Loucy (cell line): ENCODE measurements around the gene FKBP1A.

Experiments
- H2AFZ ChIP-seq: fragments of 200-600 bp; sonication (generic); 2 replicates; pipeline ENCODE4 v1.6.0; 2016; ENCODE audit warnings: antibody characterized with exemption, mild to moderate bottlenecking, low read length, moderate library complexity
- H3F3A ChIP-seq: fragments of 200-600 bp; 2 replicates; pipeline ENCODE4 v1.6.0; 2016; ENCODE audit warnings: antibody characterized with exemption, low read depth, mild to moderate bottlenecking
- H3K27me3 ChIP-seq: fragments of 200-600 bp; sonication (generic); 2 replicates; pipeline ENCODE4 v1.6.1; 2014; ENCODE audit warnings: low read length, mild to moderate bottlenecking; ENCODE audit not compliant: insufficient read depth, poor library complexity, severe bottlenecking
- H3K36me3 ChIP-seq: fragments of 200-600 bp; sonication (generic); 2 replicates; pipeline ENCODE4 v1.6.1; 2016; ENCODE audit warnings: low read length; ENCODE audit not compliant: insufficient read depth
- H3K4me1 ChIP-seq: fragments of 200-600 bp; sonication (generic); 2 replicates; pipeline ENCODE4 v1.5.1; 2014; ENCODE audit warnings: low read length, mild to moderate bottlenecking; ENCODE audit not compliant: insufficient read depth, poor library complexity, severe bottlenecking
- H3K4me2 ChIP-seq: fragments of 200-600 bp; sonication (generic); 2 replicates; pipeline ENCODE4 v1.6.0; 2014; ENCODE audit warnings: antibody characterized with exemption, low read length, low read depth, mild to moderate bottlenecking; ENCODE audit not compliant: poor library complexity, severe bottlenecking
- H3K4me3 ChIP-seq: fragments of 200-600 bp; sonication (generic); 2 replicates; pipeline ENCODE4 v1.5.1; 2014; ENCODE audit warnings: low read length, mild to moderate bottlenecking, mixed read lengths; ENCODE audit not compliant: poor library complexity, severe bottlenecking
- H3K79me2 ChIP-seq: fragments of 200-600 bp; sonication (generic); 2 replicates; pipeline ENCODE4 v1.6.1; 2014; ENCODE audit warnings: low read length; ENCODE audit not compliant: insufficient read depth
- H3K9ac ChIP-seq: fragments of 200-600 bp; sonication (generic); 2 replicates; pipeline ENCODE4 v1.6.0; 2014; ENCODE audit warnings: mild to moderate bottlenecking, low read depth, low read length, moderate library complexity; ENCODE audit not compliant: poor library complexity, severe bottlenecking
- H3K9me2 ChIP-seq: fragments of 200-600 bp; sonication (generic); replicated peaks from 2 replicates; pipeline ENCODE4 v1.6.1; 2016; ENCODE audit warnings: low read depth, low read length, mixed read lengths
- H3K9me3 ChIP-seq: fragments of 200-600 bp; sonication (generic); 2 replicates; pipeline ENCODE4 v1.6.1; 2014; ENCODE audit warnings: mild to moderate bottlenecking, antibody characterized with exemption, low read length, low read depth; ENCODE audit not compliant: insufficient read depth
- H4K20me1 ChIP-seq: fragments of 200-600 bp; sonication (generic); 2 replicates; pipeline ENCODE4 v1.6.0; 2014; ENCODE audit warnings: antibody characterized with exemption, low read length, mild to moderate bottlenecking; ENCODE audit not compliant: insufficient read depth, poor library complexity, severe bottlenecking
- EZH2phosphoT487 ChIP-seq: fragments of 200-600 bp; IDR thresholded peaks from 2 replicates; pipeline ENCODE4 v1.6.1; 2018; ENCODE audit warnings: antibody characterized with exemption, mild to moderate bottlenecking, moderate library complexity, borderline replicate concordance
- TF ChIP-seq, protein P1 (sequence below): fragments of 200-600 bp; sonication (generic); conservative IDR thresholded peaks from 2 replicates; pipeline ENCODE4 v1.5.1; 2014; ENCODE audit warnings: mild to moderate bottlenecking, antibody characterized with exemption, low read length

The FKBP1A gene

DNA sequence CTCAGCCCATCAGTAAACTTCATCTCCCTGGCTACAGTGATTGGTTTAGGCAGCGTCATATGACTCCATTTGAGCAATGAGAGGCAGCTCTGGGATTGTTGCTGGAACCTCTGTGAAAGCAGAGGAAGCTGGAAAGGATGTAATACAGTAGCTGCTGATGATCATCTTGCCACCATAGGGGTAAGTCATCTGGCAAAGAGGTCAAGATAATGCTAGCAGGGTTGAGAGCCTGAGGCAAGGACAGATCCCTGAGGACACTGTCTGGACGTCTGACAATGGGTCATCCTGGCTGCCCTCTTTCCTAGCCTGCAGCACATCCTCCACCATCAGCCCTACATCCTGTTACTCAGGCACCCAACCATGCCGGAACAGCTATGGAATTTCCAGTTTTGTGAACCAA lies 25.5 kb upstream of the FKBP1A start:
- H3F3A ChIP-seq, result no peaks in the 10 kb centered on the region

DNA sequence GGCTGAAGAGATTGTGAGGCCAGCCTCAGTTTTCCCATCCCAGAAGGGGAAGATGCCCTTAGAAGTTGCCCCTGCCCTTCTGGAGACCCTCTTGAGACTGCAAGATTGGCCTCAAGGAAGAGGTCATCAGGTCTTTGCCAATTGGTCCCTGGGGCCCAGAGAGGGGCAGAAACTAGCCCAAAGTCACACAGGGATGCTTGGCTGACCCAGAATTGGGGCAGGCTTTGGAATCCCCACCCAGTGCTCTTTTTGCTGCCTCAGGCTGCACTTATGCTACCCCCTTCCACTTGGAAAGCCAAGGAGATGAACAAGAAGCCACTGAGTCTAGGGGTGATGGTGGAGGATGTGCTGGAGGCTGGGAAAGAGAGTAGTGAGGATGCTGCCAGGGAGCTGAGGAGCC lies 24.9 kb upstream of the FKBP1A start:
- TF ChIP-seq, protein P1, sequence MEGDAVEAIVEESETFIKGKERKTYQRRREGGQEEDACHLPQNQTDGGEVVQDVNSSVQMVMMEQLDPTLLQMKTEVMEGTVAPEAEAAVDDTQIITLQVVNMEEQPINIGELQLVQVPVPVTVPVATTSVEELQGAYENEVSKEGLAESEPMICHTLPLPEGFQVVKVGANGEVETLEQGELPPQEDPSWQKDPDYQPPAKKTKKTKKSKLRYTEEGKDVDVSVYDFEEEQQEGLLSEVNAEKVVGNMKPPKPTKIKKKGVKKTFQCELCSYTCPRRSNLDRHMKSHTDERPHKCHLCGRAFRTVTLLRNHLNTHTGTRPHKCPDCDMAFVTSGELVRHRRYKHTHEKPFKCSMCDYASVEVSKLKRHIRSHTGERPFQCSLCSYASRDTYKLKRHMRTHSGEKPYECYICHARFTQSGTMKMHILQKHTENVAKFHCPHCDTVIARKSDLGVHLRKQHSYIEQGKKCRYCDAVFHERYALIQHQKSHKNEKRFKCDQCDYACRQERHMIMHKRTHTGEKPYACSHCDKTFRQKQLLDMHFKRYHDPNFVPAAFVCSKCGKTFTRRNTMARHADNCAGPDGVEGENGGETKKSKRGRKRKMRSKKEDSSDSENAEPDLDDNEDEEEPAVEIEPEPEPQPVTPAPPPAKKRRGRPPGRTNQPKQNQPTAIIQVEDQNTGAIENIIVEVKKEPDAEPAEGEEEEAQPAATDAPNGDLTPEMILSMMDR, result no peak
- no peak for TF ChIP-seq EZH2phosphoT487

More for the DNA sequence above, 25.5 kb upstream of the FKBP1A start:
- H2AFZ ChIP-seq, result no peak overlapping the region
- H3K27me3 ChIP-seq, result no peaks in the 10 kb centered on the region
- no peaks in the 10 kb centered on the region for H3K79me2 ChIP-seq
- H3K4me2 ChIP-seq, result no peak overlapping the region
- H3K36me3 ChIP-seq, result no peaks in the 10 kb centered on the region
- no peaks in the 10 kb centered on the region for H3K4me1 ChIP-seq
- no peak overlapping the region for H3K4me3 ChIP-seq
- H3K9me2 ChIP-seq, result no peaks in the 10 kb centered on the region
- TF ChIP-seq, protein P1, result no peak
- TF ChIP-seq EZH2phosphoT487, result no peak
- H3K9ac ChIP-seq, result no peak overlapping the region
- no peaks in the 10 kb centered on the region for H3K9me3 ChIP-seq
- no peaks in the 10 kb centered on the region for H4K20me1 ChIP-seq

DNA sequence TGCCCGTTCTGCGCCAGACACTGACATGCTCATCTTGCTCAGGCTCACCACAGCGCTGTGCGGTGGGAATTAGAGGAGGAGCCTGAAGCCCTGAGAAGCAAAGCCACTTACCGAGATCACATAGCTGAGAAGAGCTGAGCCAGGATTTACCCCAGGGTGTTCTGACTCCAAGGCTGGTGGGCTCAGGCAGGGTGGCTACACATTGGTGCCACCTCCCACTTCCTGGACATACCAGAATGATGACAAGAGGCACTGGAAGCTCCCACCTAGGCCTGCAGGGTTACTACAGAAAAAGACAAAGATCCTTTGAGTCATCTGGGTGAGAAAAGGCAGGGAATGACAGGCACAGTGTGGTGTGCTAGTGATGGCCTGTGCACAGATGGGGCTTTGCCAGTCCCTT lies 24.4 kb upstream of the FKBP1A start:
- H3K4me3 ChIP-seq, result no peak overlapping the region
- TF ChIP-seq, protein P1, result no peak
- no peak for TF ChIP-seq EZH2phosphoT487
- no peaks in the 10 kb centered on the region for H4K20me1 ChIP-seq
- H3K4me2 ChIP-seq, result no peak overlapping the region
- peaks cover under 1% of the 10 kb centered on the region for H3K27me3 ChIP-seq
- no peaks in the 10 kb centered on the region for H3F3A ChIP-seq
- no peak overlapping the region for H2AFZ ChIP-seq
- no peaks in the 10 kb centered on the region for H3K79me2 ChIP-seq
- no peaks in the 10 kb centered on the region for H3K4me1 ChIP-seq
- no peaks in the 10 kb centered on the region for H3K9me3 ChIP-seq
- no peaks in the 10 kb centered on the region for H3K9me2 ChIP-seq
- H3K9ac ChIP-seq, result no peak overlapping the region
- no peaks in the 10 kb centered on the region for H3K36me3 ChIP-seq

More for the DNA sequence above, 24.9 kb upstream of the FKBP1A start:
- no peaks in the 10 kb centered on the region for H4K20me1 ChIP-seq
- no peak overlapping the region for H2AFZ ChIP-seq
- H3K4me3 ChIP-seq, result no peak overlapping the region
- H3F3A ChIP-seq, result no peaks in the 10 kb centered on the region
- no peak overlapping the region for H3K9ac ChIP-seq
- no peaks in the 10 kb centered on the region for H3K79me2 ChIP-seq
- no peaks in the 10 kb centered on the region for H3K4me1 ChIP-seq
- no peak overlapping the region for H3K4me2 ChIP-seq
- H3K27me3 ChIP-seq, result no peaks in the 10 kb centered on the region
- no peaks in the 10 kb centered on the region for H3K9me2 ChIP-seq
- H3K36me3 ChIP-seq, result no peaks in the 10 kb centered on the region
- H3K9me3 ChIP-seq, result no peaks in the 10 kb centered on the region
